GM10248 (cell line): Measurements from ENCODE around the gene EXOSC2.

Experiments
- CTCF ChIA-PET: fragments of 300-600 bp; sonication (Branson Sonifier 250); formaldehyde crosslinking; extraction: SDS; loops from one replicate; lab custom pipeline; 2021; ENCODE audit warnings: antibody characterized with exemption; lab: Yijun Ruan, JAX
- POLR2A ChIA-PET: fragments of 350-650 bp; sonication (Branson Sonifier 250); formaldehyde crosslinking; extraction: SDS; loops from one replicate; lab custom pipeline; 2020; ENCODE audit warnings: antibody characterized with exemption; lab: Yijun Ruan, JAX
- DNase-seq: peaks from one replicate; pipeline ENCODE4 v3.0.0; 2012; ENCODE audit errors: extremely low spot score
- CTCF ChIP-seq: IDR thresholded peaks from 2 replicates; pipeline ENCODE4 v1.5.1; 2012; ENCODE audit warnings: mild to moderate bottlenecking, low read depth; ENCODE audit errors: extremely low read depth, missing control alignments, control extremely low read depth

The EXOSC2 gene

GRCh38 chr9:130693101-130693425 is 517 bp upstream of the EXOSC2 start:
- DNase-seq = no peak
- CTCF ChIA-PET = interaction anchor here (0.9 to 3.0 kb wide), 11 partner anchors 8 to 354 kb away, joined by 3 to 28 read pairs (median 4); no protein-coding TSS in a partner anchor
- POLR2A ChIA-PET = interaction anchor here (0.6 to 1.1 kb wide), 4 partner anchors 11 to 20 kb away, joined by 3 to 5 read pairs (median 4); no protein-coding TSS in a partner anchor

GRCh38 chr9:130694205-130694604 is 625 bp downstream of the EXOSC2 start:
- no peak for TF ChIP-seq CTCF
- CTCF ChIA-PET = interaction anchor here (1.6 to 3.0 kb wide), 5 partner anchors 10 to 352 kb away, joined by 4 to 28 read pairs (median 24); no protein-coding TSS in a partner anchor
- POLR2A ChIA-PET = interaction anchor here (1.0 to 1.1 kb wide), 2 partner anchors 9 to 16 kb away, joined by 3 to 5 read pairs; no protein-coding TSS in a partner anchor

More at GRCh38 chr9:130693101-130693425, 517 bp upstream of the EXOSC2 start:
- no peak for TF ChIP-seq CTCF

GRCh38 chr9:130696139-130696650 is 2.6 kb downstream of the EXOSC2 start:
- no peak for TF ChIP-seq CTCF
- no peak for DNase-seq
- CTCF ChIA-PET = interaction anchor here (0.9 to 2.0 kb wide), 5 partner anchors 10 to 361 kb away, joined by 3 to 14 read pairs (median 3); no protein-coding TSS in a partner anchor
- POLR2A ChIA-PET = no interaction called here

More at GRCh38 chr9:130694205-130694604, 625 bp downstream of the EXOSC2 start:
- DNase-seq = no peak

GRCh38 chr9:130696996-130697395 is 3.4 kb downstream of the EXOSC2 start:
- no peak for TF ChIP-seq CTCF
- POLR2A ChIA-PET = no interaction called here
- CTCF ChIA-PET = interaction anchor here (0.9 to 2.0 kb wide), 5 partner anchors 9 to 360 kb away, joined by 3 to 14 read pairs (median 3); no protein-coding TSS in a partner anchor
- no peak for DNase-seq

- CTCF ChIA-PET = interaction anchor here (0.9 to 15.1 kb wide), 8 partner anchors 8 to 637 kb away, joined by 3 to 318 read pairs (median 6); no protein-coding TSS in a partner anchor
- no peak for DNase-seq
- no peak for TF ChIP-seq CTCF
- POLR2A ChIA-PET = interaction anchor here (0.5 kb wide), 1 partner anchor 969 kb away, joined by 5 read pairs; no protein-coding TSS in a partner anchor
These were observed 4.9 kb downstream of the EXOSC2 start for GRCh38 chr9:130698514-130698913.

- no peak for DNase-seq
- TF ChIP-seq CTCF = no peak
- ChIA-PET POLR2A (interaction anchor here (0.5 to 0.6 kb wide), 2 partner anchors 685 to 969 kb away, joined by 5 read pairs; no protein-coding TSS in a partner anchor), CTCF (interaction anchor here (0.9 to 15.1 kb wide), 8 partner anchors 8 to 637 kb away, joined by 3 to 318 read pairs (median 6); no protein-coding TSS in a partner anchor)
These were observed 5.5 kb downstream of the EXOSC2 start for GRCh38 chr9:130699047-130699446.
